RPMI8226 (cell line): ENCODE data around the gene CPT2.
A peak's percentile ranks its signal among the peaks of the same experiment; 100 is the strongest.
"Not testable (repeated sequence)": the region's sequence is repeated elsewhere in the genome, so short reads cannot be mapped to it uniquely, and the experiment has no call there.

Experiments
- DNase-seq: peaks from one replicate; pipeline ENCODE4 v3.0.0-alpha.2; 2015

Gene CPT2

GRCh38 chr1:53182716-53183094 is 13.9 kb upstream of the CPT2 start:
- DNase-seq, result no peak

- DNase-seq, result no peak
Observed at GRCh38 chr1:53183095-53183990, 13.3 kb upstream of the CPT2 start.

GRCh38 chr1:53185955-53186297 is 10.7 kb upstream of the CPT2 start:
- DNase-seq, result not testable (repeated sequence)

DNA sequence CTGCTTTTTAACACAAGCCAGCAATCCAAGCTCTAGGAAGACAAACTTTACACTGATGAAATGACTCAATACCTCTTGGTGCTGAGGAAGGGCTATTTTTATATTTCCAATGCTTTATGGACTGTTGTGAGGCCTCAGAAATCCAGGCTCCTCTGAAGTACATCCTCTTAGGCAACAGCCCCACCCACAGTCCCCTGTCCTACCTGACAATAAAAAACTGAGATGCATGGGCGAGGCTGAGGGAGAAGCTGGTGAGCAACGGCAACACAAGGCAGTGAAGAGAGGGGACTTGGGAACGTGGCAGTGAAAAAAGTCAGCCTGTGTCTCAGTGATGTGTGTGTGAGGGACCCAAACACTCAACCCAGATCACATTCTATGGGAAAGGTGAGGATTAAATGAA is 10.1 kb upstream of the CPT2 start:
- no peak for DNase-seq

- no peak for DNase-seq
Observed at GRCh38 chr1:53187401-53187800, 9.2 kb upstream of the CPT2 start.

DNA sequence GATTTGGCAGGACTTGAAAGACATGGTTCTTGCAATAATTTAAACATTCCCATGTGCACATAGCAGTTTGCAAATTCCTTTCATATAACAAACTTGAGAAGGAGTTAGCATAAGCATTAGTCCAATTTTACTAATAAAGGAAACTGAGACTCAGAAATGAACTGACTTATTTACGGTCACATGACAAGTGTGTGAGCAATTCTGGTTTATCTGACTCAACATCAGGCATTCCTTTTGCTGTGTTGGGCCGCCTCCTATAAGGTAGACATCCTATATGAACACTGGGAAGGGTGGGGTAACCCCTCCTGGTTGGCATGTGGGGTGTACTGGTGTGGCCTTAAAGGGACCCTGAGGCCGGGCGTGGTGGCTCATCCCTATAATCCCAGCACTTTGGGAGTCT is 8.5 kb upstream of the CPT2 start:
- no peak for DNase-seq

DNA sequence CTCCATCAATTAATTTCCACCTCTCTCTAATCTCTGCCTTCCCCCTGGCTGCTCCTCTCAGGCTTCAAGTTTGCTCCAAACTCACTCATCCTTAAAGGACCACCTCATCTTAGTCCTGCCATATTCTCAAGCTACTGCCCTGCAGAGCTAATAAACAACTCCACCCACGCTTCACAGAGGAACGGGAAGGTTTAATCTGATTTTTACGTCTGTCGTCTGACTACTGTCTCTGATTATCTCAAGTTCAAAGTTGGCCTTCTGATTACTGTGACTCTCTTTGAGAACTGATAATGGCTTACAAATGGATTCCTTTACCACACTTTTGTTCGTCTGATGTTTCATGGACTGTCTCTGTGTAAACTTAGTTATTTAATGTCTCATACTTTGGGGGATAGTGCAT is 7.6 kb upstream of the CPT2 start:
- no peak for DNase-seq

DNA sequence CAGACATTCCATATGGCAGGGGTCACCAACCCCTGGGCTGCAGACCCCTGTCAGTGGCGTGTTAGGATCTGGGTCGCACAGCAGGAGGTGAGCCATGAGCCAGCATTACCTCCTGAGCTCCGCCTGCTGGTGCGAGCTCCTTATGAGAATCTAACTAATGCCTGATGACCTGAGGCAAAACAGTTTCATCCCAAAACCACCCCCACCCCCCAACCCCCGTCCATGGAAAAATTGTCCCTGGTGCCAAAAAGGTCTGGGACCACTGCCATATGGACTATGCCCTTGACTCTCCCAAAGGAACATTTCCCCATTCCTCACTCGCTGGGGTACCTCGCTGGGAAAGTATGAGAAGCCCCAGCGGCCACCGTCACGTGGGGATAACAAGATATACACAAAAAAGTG is 6.4 kb upstream of the CPT2 start:
- DNase-seq, result no peak

GRCh38 chr1:53195246-53196016 is 1.2 kb upstream of the CPT2 start:
- DNase-seq, result no peak

DNA sequence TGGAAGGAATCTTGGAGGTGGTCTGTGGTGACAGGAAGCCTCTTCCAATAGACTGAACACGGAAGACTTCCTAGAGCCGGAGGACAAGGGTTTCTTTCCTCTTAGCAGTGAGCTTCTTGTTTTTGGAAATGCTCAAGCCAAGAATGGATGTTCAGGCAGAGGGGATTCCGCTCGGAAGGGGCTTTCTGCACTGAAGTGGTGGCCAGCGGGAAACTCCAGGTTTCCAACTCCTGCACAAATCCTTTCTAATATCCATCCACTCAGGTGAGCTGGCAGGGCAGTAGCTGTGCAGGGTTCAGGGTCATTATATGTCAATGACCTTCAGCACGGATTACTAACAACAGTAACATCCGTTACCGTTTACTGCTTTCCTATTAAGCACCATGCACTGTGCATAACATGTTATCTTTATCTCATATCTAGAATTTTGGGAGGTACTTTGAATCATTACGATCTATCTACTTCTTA is 573 bp upstream of the CPT2 start:
- DNase-seq, result no peak

- DNase-seq, result no peak
Observed at GRCh38 chr1:53197291-53198200, 922 bp downstream of the CPT2 start.

DNA sequence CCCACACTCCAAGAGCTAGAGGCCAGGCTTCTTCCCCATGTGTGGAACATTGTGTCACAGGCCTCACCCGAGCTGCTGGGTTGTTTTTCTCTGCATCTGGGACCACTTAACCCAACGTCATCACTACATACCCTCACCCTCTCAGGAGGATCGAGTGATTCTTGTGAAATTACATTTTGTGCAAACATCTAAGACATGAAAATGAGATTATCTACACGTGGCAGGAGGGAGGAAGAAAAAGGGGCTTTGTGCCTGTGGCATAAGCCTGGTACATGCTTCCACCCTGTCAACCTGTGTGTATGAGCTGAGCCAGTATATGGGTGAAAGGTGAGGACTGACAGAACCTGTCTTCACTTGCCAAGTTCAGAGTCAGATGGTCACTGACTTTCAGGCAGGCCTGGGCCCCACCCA is 1.6 kb downstream of the CPT2 start:
- no peak for DNase-seq

- no peak for DNase-seq
Observed at GRCh38 chr1:53203466-53203865, 6.8 kb downstream of the CPT2 start.

DNA sequence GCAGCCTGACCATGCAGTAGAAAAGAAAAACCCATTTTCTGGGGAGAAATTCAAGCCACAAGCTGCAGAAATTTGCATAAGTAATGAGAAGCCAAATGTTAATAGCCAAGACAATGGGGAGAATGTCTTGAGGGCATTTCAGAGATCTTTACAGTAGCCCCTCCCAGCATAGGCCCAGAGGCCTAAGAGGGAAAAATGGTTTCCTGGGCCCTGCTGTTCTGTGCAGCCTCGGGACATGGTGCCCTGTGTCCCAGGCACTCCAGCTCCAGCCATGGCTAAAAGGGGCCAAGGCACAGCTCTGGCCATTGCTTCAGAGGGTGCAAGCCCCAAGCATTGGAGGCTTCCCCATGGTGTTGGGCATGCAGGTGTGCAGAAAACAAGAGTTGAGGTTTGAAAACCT is 8.9 kb downstream of the CPT2 start:
- not testable (repeated sequence) for DNase-seq

DNA sequence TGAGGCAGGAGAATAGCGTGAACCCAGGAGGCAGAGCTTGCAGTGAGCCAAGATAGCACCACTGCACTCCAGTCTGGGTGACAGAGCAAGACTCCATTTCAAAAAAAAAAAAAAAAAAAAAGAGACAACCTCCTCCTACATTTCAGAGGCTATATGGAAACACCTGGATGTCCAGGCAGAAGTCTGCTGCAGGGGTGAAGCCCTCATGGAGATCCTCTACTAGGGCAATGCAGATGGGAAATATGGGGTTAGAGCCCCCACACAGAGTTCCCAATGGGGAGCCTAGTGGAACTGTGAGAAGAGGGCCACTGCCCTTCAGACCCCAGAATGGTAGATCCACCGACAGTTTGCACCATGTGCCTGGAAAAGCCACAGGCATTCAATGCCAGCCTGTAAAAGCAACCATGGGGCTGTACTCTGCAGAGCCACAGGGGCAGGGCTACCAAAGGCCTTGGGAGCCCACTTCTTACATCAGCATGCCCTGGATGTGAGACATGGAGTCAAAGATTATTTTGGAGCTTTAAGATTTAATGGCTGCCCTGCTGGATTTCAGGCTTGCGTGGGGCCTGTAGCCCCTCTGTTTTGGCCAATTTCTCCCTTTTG is 9.6 kb downstream of the CPT2 start:
- DNase-seq, result peak; percentile 35

DNA sequence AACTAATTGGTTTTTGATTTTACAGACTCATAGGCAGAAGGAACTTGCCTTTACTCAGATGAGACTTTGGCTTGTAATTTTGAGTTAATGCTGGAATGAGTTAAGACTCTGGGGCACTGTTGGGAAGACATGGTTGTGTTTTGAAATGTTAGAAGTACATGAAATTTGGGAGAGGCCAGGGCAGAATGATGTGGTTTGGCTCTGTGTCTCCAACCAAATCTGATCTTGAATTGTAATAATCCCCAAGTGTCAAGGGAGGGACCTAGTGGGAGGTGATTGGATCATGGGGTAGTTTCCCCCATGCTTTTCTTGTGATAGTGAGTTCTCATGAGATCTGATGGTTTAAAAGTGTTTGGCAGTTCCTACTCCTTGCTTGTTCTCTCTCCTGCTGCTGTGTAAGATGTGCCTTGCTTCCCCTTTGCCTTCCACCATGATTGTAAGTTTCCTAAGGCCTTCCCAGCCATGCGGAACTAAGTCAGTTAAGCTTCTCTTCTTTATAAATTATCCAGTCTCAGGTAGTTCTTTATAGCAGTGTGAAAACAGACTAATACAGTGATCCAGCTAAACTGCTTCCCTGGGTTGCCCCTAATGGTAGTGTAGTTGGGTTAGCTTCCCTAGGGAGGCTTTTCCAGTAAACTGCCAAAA is 10.2 kb downstream of the CPT2 start:
- no peak for DNase-seq

GRCh38 chr1:53207726-53208125 is 11.1 kb downstream of the CPT2 start:
- no peak for DNase-seq

DNA sequence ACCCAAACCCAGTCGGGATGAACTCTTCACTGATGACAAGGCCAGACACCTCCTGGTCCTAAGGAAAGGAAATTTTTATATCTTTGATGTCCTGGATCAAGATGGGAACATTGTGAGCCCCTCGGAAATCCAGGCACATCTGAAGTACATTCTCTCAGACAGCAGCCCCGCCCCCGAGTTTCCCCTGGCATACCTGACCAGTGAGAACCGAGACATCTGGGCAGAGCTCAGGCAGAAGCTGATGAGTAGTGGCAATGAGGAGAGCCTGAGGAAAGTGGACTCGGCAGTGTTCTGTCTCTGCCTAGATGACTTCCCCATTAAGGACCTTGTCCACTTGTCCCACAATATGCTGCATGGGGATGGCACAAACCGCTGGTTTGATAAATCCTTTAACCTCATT is 13.7 kb downstream of the CPT2 start:
- DNase-seq, result no peak

GRCh38 chr1:53210954-53211353 is 14.3 kb downstream of the CPT2 start:
- no peak for DNase-seq

DNA sequence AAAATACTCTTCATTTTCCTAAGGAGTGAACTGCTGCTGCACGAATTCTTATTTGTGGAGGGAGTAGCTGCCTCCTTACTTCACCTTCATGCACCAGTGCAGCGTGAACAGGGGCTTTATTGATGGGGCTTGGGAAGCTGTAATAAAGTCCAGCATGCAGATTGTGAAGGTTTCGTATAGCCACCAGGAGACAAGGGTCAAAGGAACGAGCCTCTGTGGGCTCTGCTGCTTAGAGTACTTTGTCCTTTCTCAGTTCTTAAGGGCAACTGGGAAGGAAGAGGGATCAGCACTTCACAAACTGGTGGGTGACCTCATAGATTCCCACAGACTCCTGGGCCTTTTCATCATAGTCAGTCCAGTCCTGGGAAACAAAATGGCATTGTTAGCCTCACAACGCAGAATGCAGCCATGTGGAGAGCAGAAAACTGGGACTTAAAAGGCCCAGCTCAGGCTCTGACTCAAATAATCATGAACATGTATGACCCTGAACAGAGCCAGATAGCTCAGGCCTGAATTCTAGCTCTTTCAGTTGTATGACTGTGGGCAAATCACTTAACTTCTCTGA is 17.8 kb downstream of the CPT2 start:
- no peak for DNase-seq

DNA sequence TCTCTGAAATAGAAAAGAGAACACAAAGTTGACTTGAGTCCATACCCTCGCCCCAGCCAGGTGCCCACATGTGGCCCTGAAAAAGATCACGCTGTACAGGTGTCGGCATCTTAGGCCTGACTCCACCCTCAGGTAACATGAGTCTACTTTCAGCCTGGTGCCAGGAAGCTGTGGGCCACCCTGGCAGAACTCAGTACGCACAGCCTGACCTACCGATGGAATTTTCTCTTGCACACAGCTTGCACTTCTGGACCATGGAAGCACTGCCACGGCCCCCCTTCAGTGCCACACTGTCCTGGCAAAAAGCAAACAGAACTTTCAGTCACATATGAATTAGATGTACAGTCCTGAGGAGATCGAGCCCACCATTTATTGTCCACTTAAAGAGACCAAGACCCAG is 21.6 kb downstream of the CPT2 start:
- DNase-seq, result no peak

GRCh38 chr1:53219711-53220110 is 23.1 kb downstream of the CPT2 start:
- DNase-seq, result no peak
